KOPT-K1 (cell line): ENCODE measurements around the gene NFATC2.

Experiments
- H3K27ac ChIP-seq: fragments of 200-600 bp; sonication (generic); 2 replicates; pipeline ENCODE4 v1.5.1; 2016; ENCODE audit warnings: antibody characterized with exemption, mild to moderate bottlenecking, low read depth, low read length; ENCODE audit not compliant: poor library complexity, severe bottlenecking
- H3K36me3 ChIP-seq: fragments of 200-600 bp; sonication (generic); 2 replicates; pipeline ENCODE4 v1.5.1; 2017; ENCODE audit warnings: antibody characterized with exemption, mild to moderate bottlenecking, low read length, moderate library complexity; ENCODE audit not compliant: insufficient read depth
- H3K9me3 ChIP-seq: fragments of 200-600 bp; sonication (generic); 2 replicates; pipeline ENCODE4 v1.5.1; 2017; ENCODE audit warnings: antibody characterized with exemption, low read length, mild to moderate bottlenecking; ENCODE audit not compliant: insufficient read depth, poor library complexity, severe bottlenecking

NFATC2 gene

GRCh38 chr20:51535674-51536073 is 6.8 kb downstream of the NFATC2 start:
- Histone ChIP-seq H3K27ac (no peak overlapping the region), H3K9me3 (no peaks in the 10 kb centered on the region)

DNA sequence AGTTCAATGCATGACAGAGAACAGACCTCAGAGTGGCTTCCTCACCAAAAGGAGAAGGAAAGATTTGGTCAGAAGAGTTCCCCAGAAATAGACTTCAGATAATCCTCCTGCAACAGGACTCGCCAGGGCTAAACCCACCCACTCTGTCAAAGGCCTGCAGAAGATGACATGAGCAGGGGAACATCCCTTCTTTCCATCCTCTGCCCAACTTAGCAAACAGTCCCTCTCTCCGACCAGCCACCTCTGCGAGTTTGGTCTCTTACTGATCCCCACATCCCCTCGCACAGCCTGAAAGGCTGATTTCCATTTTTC is 7.5 kb downstream of the NFATC2 start:
- Histone ChIP-seq H3K9me3 (no peaks in the 10 kb centered on the region), H3K36me3 (peaks cover 19% of the 10 kb centered on the region; the same call in 1 of the 2 replicates), H3K27ac (no peak overlapping the region)

More at GRCh38 chr20:51535674-51536073, 6.8 kb downstream of the NFATC2 start:
- H3K36me3 ChIP-seq = peaks cover 19% of the 10 kb centered on the region; the same call in 1 of the 2 replicates

GRCh38 chr20:51533291-51534172 is 9.0 kb downstream of the NFATC2 start:
- Histone ChIP-seq H3K36me3 (peaks cover 11% of the 10 kb centered on the region; the same call in 1 of the 2 replicates), H3K27ac (no peak overlapping the region)

GRCh38 chr20:51532577-51533191 is 9.8 kb downstream of the NFATC2 start:
- Histone ChIP-seq H3K27ac (no peak overlapping the region), H3K36me3 (peaks cover 10% of the 10 kb centered on the region; the same call in 1 of the 2 replicates), H3K9me3 (no peaks in the 10 kb centered on the region)

More at GRCh38 chr20:51533291-51534172, 9.0 kb downstream of the NFATC2 start:
- no peaks in the 10 kb centered on the region for H3K9me3 ChIP-seq

DNA sequence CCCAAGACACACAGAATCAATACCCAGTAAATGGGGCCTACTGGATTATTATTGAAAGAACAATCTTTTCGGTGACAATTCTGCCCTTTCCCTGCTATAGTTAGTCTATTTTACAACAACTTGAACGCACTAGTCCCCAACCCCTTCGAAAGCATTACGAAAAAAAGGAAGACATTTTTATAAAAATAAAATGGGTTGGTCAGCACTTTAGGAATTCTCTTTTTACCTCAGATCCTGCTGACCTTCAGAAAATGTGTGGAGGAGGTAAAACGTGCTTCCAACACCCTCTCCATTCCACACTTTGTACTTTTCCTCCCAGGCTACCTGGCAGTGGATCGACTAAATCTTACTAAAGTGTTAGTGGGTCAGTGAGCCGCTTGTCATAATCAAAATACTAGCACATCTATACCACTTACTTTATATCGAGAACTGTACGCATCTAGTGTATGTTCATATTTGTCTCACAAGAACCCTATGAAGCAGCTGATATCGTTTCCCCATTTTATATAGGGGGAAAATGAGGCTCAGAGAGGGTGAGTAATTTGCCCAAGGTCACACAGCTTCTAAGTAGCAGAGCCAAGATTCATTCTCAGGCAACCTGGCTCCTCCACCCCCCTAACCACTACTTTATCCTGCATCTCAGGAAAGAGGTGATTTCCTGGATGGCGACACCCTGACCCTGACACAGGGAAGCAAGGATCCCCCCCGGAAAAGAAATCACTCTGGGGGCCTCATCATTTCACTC is 10.6 kb downstream of the NFATC2 start:
- Histone ChIP-seq H3K36me3 (peaks cover 10% of the 10 kb centered on the region; the same call in 1 of the 2 replicates), H3K27ac (no peak overlapping the region), H3K9me3 (no peaks in the 10 kb centered on the region)

GRCh38 chr20:51531141-51531710 is 11.3 kb downstream of the NFATC2 start:
- no peaks in the 10 kb centered on the region for H3K9me3 ChIP-seq
- H3K27ac ChIP-seq = no peak overlapping the region
- peaks cover 10% of the 10 kb centered on the region; the same call in 1 of the 2 replicates for H3K36me3 ChIP-seq

- Histone ChIP-seq H3K9me3 (no peaks in the 10 kb centered on the region), H3K36me3 (peaks cover 10% of the 10 kb centered on the region; the same call in 1 of the 2 replicates), H3K27ac (no peak overlapping the region)
Measured at GRCh38 chr20:51529758-51530157, 12.8 kb downstream of the NFATC2 start.

DNA sequence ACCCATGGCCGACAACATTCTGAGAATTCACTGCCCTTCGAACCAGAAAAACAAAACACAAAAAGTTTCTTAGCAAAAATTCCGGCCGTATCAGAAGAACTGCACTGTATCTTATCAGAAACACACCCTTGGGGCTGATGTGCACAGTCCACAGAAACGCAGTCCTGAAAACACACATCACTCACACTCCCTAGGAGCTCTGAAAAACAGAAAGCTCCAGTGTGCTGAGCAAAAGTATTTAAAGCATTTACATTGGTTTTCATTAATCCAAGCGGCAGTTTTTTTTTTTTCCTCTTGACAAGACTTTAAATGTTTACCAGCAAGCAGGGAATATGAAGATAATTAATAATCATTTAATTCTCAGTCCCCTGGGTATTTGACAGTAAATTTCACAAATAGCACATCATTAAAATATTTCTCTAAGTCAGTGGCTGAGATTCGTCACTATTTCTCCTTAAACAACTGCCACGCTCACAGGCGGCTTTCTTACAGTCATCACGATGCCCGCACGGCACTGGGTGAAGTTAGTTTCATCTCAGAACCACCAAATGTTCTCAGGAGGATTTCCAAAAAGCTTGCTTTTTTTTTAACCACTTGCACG is 13.3 kb downstream of the NFATC2 start:
- Histone ChIP-seq H3K27ac (no peak overlapping the region), H3K36me3 (peaks cover 10% of the 10 kb centered on the region; the same call in 1 of the 2 replicates), H3K9me3 (no peaks in the 10 kb centered on the region)

- peaks cover 9% of the 10 kb centered on the region; the same call in 1 of the 2 replicates for H3K36me3 ChIP-seq
- no peak overlapping the region for H3K27ac ChIP-seq
- H3K9me3 ChIP-seq = no peaks in the 10 kb centered on the region
Measured at GRCh38 chr20:51528263-51529027, 14.1 kb downstream of the NFATC2 start.

DNA sequence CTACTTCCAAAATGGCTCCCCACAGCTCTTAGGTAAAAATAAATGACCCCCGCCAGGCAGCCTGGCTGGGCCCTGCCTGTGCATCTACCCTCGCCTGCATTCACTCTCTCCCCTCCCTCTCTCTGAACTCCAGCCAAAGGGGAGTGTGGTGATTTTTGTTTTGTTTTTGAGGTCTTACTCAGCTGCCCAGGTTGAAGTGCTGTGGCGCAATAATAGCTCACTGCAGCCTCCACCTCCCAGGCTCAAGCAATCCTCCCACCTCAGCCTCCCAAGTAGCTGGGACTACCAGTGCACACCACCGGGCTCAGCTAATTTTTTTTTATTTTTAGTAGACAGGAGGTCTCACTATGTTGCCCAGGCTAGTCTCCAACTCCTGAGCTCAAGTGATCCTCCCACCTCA is 15.8 kb downstream of the NFATC2 start:
- peaks cover 20% of the 10 kb centered on the region for H3K36me3 ChIP-seq
- no peak overlapping the region for H3K27ac ChIP-seq
- H3K9me3 ChIP-seq = no peaks in the 10 kb centered on the region

- H3K27ac ChIP-seq = peak overlapping the region; percentile 21
- no peaks in the 10 kb centered on the region for H3K9me3 ChIP-seq
- H3K36me3 ChIP-seq = peaks cover 24% of the 10 kb centered on the region
Measured at GRCh38 chr20:51526106-51526470, 16.4 kb downstream of the NFATC2 start.

GRCh38 chr20:51525241-51526105 is 17.0 kb downstream of the NFATC2 start:
- Histone ChIP-seq H3K9me3 (no peaks in the 10 kb centered on the region), H3K27ac (peak overlapping the region; percentile 21), H3K36me3 (peaks cover 29% of the 10 kb centered on the region)

- Histone ChIP-seq H3K9me3 (no peaks in the 10 kb centered on the region), H3K36me3 (peaks cover 43% of the 10 kb centered on the region), H3K27ac (no peak overlapping the region)
Measured at GRCh38 chr20:51523276-51524013, 19.1 kb downstream of the NFATC2 start.
